Endodermal cell (in vitro differentiated cells): ENCODE measurements around the gene SEMA5B. TPM values are rescaled to one million over a fixed set of nuclear protein-coding genes. Genes with fewer than 3 reads are reported as not detected.

Experiments used
- DNase-seq: peaks from one replicate; pipeline ENCODE4 v3.0.0-alpha.2; 2017
- H3K27ac ChIP-seq: 2 replicates; pipeline ENCODE4 v1.5.1; 2013; ENCODE audit warnings: mild to moderate bottlenecking, low read depth, low read length, moderate library complexity
- H3K27me3 ChIP-seq: 2 replicates; pipeline ENCODE4 v1.6.1; 2013; ENCODE audit warnings: mild to moderate bottlenecking, low read length, moderate library complexity; ENCODE audit not compliant: insufficient read depth, control insufficient read depth, poor library complexity, severe bottlenecking
- H3K36me3 ChIP-seq: 2 replicates; pipeline ENCODE4 v1.7.0; 2013; ENCODE audit warnings: mild to moderate bottlenecking, low read length, moderate library complexity; ENCODE audit not compliant: control insufficient read depth, insufficient read depth
- H3K4me1 ChIP-seq: one replicate; pipeline ENCODE4 v1.7.0; 2013; ENCODE audit warnings: low read length; ENCODE audit not compliant: control insufficient read depth, insufficient read depth
- H3K4me3 ChIP-seq: 2 replicates; pipeline ENCODE4 v1.5.1; 2013; ENCODE audit warnings: mild to moderate bottlenecking, low read length, moderate library complexity
- H3K9ac ChIP-seq: 2 replicates; pipeline ENCODE4 v1.6.1; 2013; ENCODE audit warnings: mild to moderate bottlenecking, low read length, moderate library complexity; ENCODE audit not compliant: poor library complexity, severe bottlenecking; ENCODE audit errors: extremely low read depth
- H3K9me3 ChIP-seq: 2 replicates; pipeline ENCODE4 v1.6.1; 2013; ENCODE audit warnings: mild to moderate bottlenecking, low read length, moderate library complexity; ENCODE audit not compliant: control insufficient read depth
- H3K27ac Mint-ChIP-seq: 2 replicates; pipeline ENCODE4 v1.8.0; 2020; ENCODE audit warnings: mixed read lengths
- H3K27me3 Mint-ChIP-seq: 2 replicates; pipeline ENCODE4 v1.8.0; 2021; ENCODE audit warnings: mild to moderate bottlenecking, mixed read lengths; ENCODE audit not compliant: insufficient read depth
- H3K36me3 Mint-ChIP-seq: 2 replicates; pipeline ENCODE4 v1.8.0; 2020; ENCODE audit warnings: low read depth, mixed read lengths
- H3K4me1 Mint-ChIP-seq: 2 replicates; pipeline ENCODE4 v1.8.0; 2020; ENCODE audit warnings: mixed read lengths
- H3K4me3 Mint-ChIP-seq: 2 replicates; pipeline ENCODE4 v1.8.0; 2020; ENCODE audit warnings: mild to moderate bottlenecking, moderate library complexity, mixed read lengths
- H3K9me3 Mint-ChIP-seq: 2 replicates; pipeline ENCODE4 v1.8.0; 2020; ENCODE audit warnings: mild to moderate bottlenecking, mixed read lengths
- CTCF ChIP-seq: fragments of 200-600 bp; sonication (generic); conservative IDR thresholded peaks from 2 replicates; pipeline ENCODE4 v1.5.0; 2021; ENCODE audit warnings: antibody characterized with exemption, mild to moderate bottlenecking
- WGBS, 2 experiments: methylation state at CpG; one replicate each; pipeline versions ENCODE4 v1.1.5 to v1.1.7; 2013; ENCODE audit warnings: missing lambda C conversion rate in 2 of 2, mixed read lengths in 1 of 2; ENCODE audit not compliant: insufficient coverage in 1 of 2, insufficient read length in 1 of 2; 5-methylcytosine and 5-hydroxymethylcytosine counted together
- total RNA-seq, 2 donors: library from RNA; stranded (reverse); fragmentation: NEBNext Ultra II Directional in 1 of 2; extraction: Animal tissue kit (Norgen Biotek cat#: 25700) in 1 of 2; gene quantifications; 2 replicates in 1 of 2; 3 replicates in 1 of 2; pipeline ENCODE4 v1.2.1, GENCODE V29; 2021

Gene SEMA5B
- total RNA-seq, 2 donors from 2014 or later, result 37.3 to 45.8 TPM

DNA sequence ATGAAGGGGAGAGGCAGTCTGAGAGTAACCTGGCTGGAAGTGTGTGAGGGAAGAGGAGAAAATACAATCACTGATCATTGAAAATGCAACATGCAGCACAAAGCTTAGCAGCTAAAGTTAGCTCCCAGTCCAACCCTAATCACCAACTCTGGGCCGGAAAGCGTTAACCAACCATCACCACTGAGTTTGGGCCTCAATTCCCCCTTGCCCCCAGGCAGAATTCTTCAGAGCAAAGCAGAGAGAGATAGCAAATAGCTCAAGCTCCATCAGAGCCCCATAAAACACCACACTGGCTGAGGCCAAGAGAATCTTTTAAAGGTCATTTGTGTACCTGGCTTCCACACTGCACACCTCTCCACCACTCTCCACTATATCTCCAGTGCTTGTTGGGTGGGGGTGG lies 23.1 kb upstream of the SEMA5B start:
- H3K27me3 Mint-ChIP-seq, result peaks cover 2% of the 10 kb centered on the region
- no peak overlapping the region for H3K4me3 ChIP-seq
- H3K27me3 ChIP-seq, result no peaks in the 10 kb centered on the region
- H3K27ac ChIP-seq, result no peak overlapping the region
- DNase-seq, result no peak
- no peak overlapping the region for H3K4me3 Mint-ChIP-seq
- no peak for TF ChIP-seq CTCF
- no peak overlapping the region for H3K9ac ChIP-seq
- H3K36me3 ChIP-seq, result no peaks in the 10 kb centered on the region
- 87 to 100% methylated on average over 1 to 2 of the region's 2 CpGs for WGBS, 2 experiments
- H3K9me3 ChIP-seq, result no peaks in the 10 kb centered on the region
- H3K27ac Mint-ChIP-seq, result no peak overlapping the region
- H3K36me3 Mint-ChIP-seq, result no peaks in the 10 kb centered on the region
- H3K4me1 Mint-ChIP-seq, result peaks cover 12% of the 10 kb centered on the region
- no peaks in the 10 kb centered on the region for H3K9me3 Mint-ChIP-seq
- H3K4me1 ChIP-seq, result peaks cover 3% of the 10 kb centered on the region

DNA sequence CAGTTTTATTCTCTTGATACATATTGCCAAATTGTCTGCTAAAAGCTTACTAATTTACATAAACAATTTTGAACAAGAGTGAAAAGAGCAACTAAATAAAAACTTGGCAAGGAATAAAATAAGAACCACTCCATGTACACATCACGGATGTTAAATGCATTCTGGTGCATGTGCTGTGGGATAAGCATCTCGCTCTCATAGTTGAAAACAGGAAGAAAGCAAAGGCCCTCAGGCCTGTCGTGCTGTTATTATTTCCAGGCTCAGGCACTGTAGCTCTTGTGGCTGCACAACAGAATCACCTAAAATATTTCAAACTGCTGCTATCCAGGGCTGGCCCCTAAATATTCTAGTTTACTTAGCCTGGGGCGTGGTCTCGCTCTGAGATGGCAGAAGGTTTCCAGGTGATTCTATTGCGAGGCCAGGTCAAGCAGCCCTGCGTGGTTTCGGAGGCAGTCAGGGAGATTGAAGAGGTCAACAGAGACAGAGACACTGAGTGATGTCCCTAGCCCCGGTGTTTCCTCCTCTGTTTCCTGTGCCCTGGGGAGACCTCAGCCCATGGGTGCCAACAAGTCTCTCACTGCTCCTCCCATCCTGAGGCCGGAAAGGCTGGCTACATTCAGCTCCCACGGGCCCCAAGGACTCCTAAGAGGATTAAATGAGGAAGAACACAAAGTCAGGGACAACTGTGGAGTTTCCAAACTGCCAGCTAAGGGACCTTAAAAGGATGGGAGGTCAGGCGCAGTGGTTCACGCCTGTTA lies 21.1 kb upstream of the SEMA5B start:
- no peak overlapping the region for H3K4me3 ChIP-seq
- no peaks in the 10 kb centered on the region for H3K9me3 Mint-ChIP-seq
- peaks cover 21% of the 10 kb centered on the region for H3K4me1 Mint-ChIP-seq
- no peaks in the 10 kb centered on the region for H3K9me3 ChIP-seq
- peaks cover 2% of the 10 kb centered on the region for H3K27me3 Mint-ChIP-seq
- no peaks in the 10 kb centered on the region for H3K36me3 Mint-ChIP-seq
- H3K4me1 ChIP-seq, result peaks cover 3% of the 10 kb centered on the region
- no peak for TF ChIP-seq CTCF
- H3K27me3 ChIP-seq, result no peaks in the 10 kb centered on the region
- H3K9ac ChIP-seq, result no peak overlapping the region
- no peak for DNase-seq
- H3K36me3 ChIP-seq, result no peaks in the 10 kb centered on the region
- 81 to 85% methylated on average over 9 to 13 of the region's 13 CpGs for WGBS, 2 experiments
- no peak overlapping the region for H3K27ac ChIP-seq
- no peak overlapping the region for H3K4me3 Mint-ChIP-seq
- no peak overlapping the region for H3K27ac Mint-ChIP-seq

DNA sequence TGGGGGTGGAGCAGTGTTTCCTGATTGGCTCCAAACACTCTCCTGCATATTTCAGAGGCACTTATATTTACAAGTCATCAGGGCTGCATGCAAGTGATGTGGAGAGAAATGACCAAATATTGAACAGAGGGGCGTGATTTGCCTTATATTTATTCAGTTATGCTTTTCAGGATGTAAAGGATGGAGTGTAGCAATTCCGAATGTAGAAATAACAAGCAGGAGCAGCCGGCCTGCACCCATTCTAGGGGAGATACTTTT lies 19.4 kb upstream of the SEMA5B start:
- H3K36me3 ChIP-seq, result no peaks in the 10 kb centered on the region
- no peak overlapping the region for H3K4me3 ChIP-seq
- H3K9me3 Mint-ChIP-seq, result no peaks in the 10 kb centered on the region
- H3K36me3 Mint-ChIP-seq, result no peaks in the 10 kb centered on the region
- no peaks in the 10 kb centered on the region for H3K27me3 Mint-ChIP-seq
- TF ChIP-seq CTCF, result no peak
- no peaks in the 10 kb centered on the region for H3K4me1 ChIP-seq
- no peak for DNase-seq
- no peaks in the 10 kb centered on the region for H3K9me3 ChIP-seq
- H3K27ac ChIP-seq, result no peak overlapping the region
- H3K27me3 ChIP-seq, result no peaks in the 10 kb centered on the region
- peaks cover 23% of the 10 kb centered on the region for H3K4me1 Mint-ChIP-seq
- H3K27ac Mint-ChIP-seq, result no peak overlapping the region
- no peak overlapping the region for H3K4me3 Mint-ChIP-seq
- no peak overlapping the region for H3K9ac ChIP-seq
- 89 to 93% methylated on average over 2 to 3 of the region's 3 CpGs for WGBS, 2 experiments
